NK-92 treated with Interleukin-12 subunit alpha and Interleukin-12 subunit beta, amount 100 ng/mL, for 24 hours (cell line): ENCODE results near the gene TMEM179.

Experiments
- DNase-seq: peaks from one replicate; lab custom pipeline; 2025; lab: John Stamatoyannopoulos, UW

TMEM179 gene

GRCh38 chr14:104544362-104544961 lies 60.1 kb downstream of the TMEM179 start:
- DNase-seq = no peak

- DNase-seq = no peak
These were observed 61.4 kb downstream of the TMEM179 start for GRCh38 chr14:104542871-104543830.

- no peak for DNase-seq
These were observed 62.6 kb downstream of the TMEM179 start for GRCh38 chr14:104541905-104542465.
